Measurements from ENCODE around the gene ZNF787. TPM values are rescaled to one million over a fixed set of nuclear protein-coding genes. Genes with fewer than 3 reads are reported as not detected.

The ZNF787 gene
- total and polyA plus RNA-seq, 2 of the 13 experiments (the other 11 are each of a cell fraction or from before 2014, with no cell fraction given), result 15.1 to 42.8 TPM

- TF ChIP-seq HNRNPLL (IDR thresholded peaks at IDR 0.05; ENCODE audit: low read depth, low read length, poor library complexity, severe bottlenecking) (no peak), SAP130 (CRISPR knock-in tag; IDR thresholded peaks at IDR 0.05; ENCODE audit: low read depth) (peak; percentile 97), ELF3 (CRISPR knock-in tag; IDR thresholded peaks at IDR 0.05) (peak; percentile 79), ZNF83 (CRISPR knock-in tag; IDR thresholded peaks at IDR 0.05; ENCODE audit: borderline replicate concordance) (peak; percentile 66; the same call in 1 of the 2 replicates), ZSCAN21 (CRISPR knock-in tag; IDR thresholded peaks at IDR 0.05; ENCODE audit: borderline replicate concordance) (0 out of 2 replicates have a peak, but pooled peaks have one; percentile 37), ZNF331 (CRISPR knock-in tag; IDR thresholded peaks at IDR 0.05) (peak; percentile 50; the same call in 1 of the 2 replicates), NCOA1 (CRISPR knock-in tag; IDR thresholded peaks at IDR 0.05) (no peak), KDM5B (CRISPR knock-in tag; IDR thresholded peaks at IDR 0.05; ENCODE audit: borderline replicate concordance) (0 out of 2 replicates have a peak, but pooled peaks have one; percentile 23), YY1 (IDR thresholded peaks at IDR 0.05; ENCODE audit: insufficient read depth, insufficient replicate concordance, low read depth, low read length) (peak; percentile 39), PHB2 (IDR thresholded peaks at IDR 0.05; ENCODE audit: partially characterized antibody) (no peak), ZNF619 (CRISPR knock-in tag; IDR thresholded peaks at IDR 0.05) (0 out of 2 replicates have a peak, but pooled peaks have one; percentile 80), SALL1 (CRISPR knock-in tag; IDR thresholded peaks at IDR 0.05) (peak; percentile 91), GTF3A (CRISPR knock-in tag; conservative IDR thresholded peaks at IDR 0.05) (no peak), FOXA1 (IDR thresholded peaks at IDR 0.05) (no peak), FOXA1 (CRISPR knock-in tag; IDR thresholded peaks at IDR 0.05) (0 out of 2 replicates have a peak, but pooled peaks have one; percentile 17), SMYD3 (CRISPR knock-in tag; IDR thresholded peaks at IDR 0.05) (no peak), TFE3 (CRISPR knock-in tag; IDR thresholded peaks at IDR 0.05) (peak; percentile 58; the same call in 1 of the 2 replicates), KLF15 (CRISPR knock-in tag; IDR thresholded peaks at IDR 0.05; ENCODE audit: borderline replicate concordance) (no peak), ZNF792 (CRISPR knock-in tag; IDR thresholded peaks at IDR 0.05) (peak; percentile 86), DPF2 (CRISPR knock-in tag; IDR thresholded peaks at IDR 0.05; ENCODE audit: borderline replicate concordance, low read depth) (no peak), DZIP1 (CRISPR knock-in tag; IDR thresholded peaks at IDR 0.05) (no peak), GPN1 (CRISPR knock-in tag; IDR thresholded peaks at IDR 0.05; ENCODE audit: borderline replicate concordance) (no peak), ZFP62 (CRISPR knock-in tag; IDR thresholded peaks at IDR 0.05) (no peak), ZNF7 (CRISPR knock-in tag; IDR thresholded peaks at IDR 0.05) (no peak), ZNF10 (CRISPR knock-in tag; IDR thresholded peaks at IDR 0.05; ENCODE audit: borderline replicate concordance, low read depth) (no peak), CC2D1A (CRISPR knock-in tag; IDR thresholded peaks at IDR 0.05) (no peak), USF2 (IDR thresholded peaks at IDR 0.05; ENCODE audit: low read depth, low read length) (peak; percentile 92), USF2 (CRISPR knock-in tag; IDR thresholded peaks at IDR 0.05; ENCODE audit: borderline replicate concordance) (peak; percentile 82)
Observed at GRCh38 chr19:56170261-56170660, 49.2 kb upstream of the ZNF787 start (continued).

Data from HepG2 (cell line).